Breast epithelium (tissue), 3 donors: ENCODE data around the gene ARHGAP18.

ENCODE experiments used
- POLR2A ChIP-seq: fragments of 450-650 bp; IDR thresholded peaks from one replicate; pipeline ENCODE4 v1.6.1; 2016; ENCODE audit warnings: antibody characterized with exemption, mild to moderate bottlenecking, moderate library complexity
- TF ChIP-seq, protein P1 (sequence below), 3 donors: fragments of 450-650 bp; IDR thresholded peaks; one replicate each; pipeline ENCODE4 v1.5.1; 2016 to 2017; ENCODE audit warnings: antibody characterized with exemption in 3 of 3, mild to moderate bottlenecking in 3 of 3, moderate library complexity in 3 of 3

- TF ChIP-seq POLR2A: no peak
- TF ChIP-seq, protein P1, sequence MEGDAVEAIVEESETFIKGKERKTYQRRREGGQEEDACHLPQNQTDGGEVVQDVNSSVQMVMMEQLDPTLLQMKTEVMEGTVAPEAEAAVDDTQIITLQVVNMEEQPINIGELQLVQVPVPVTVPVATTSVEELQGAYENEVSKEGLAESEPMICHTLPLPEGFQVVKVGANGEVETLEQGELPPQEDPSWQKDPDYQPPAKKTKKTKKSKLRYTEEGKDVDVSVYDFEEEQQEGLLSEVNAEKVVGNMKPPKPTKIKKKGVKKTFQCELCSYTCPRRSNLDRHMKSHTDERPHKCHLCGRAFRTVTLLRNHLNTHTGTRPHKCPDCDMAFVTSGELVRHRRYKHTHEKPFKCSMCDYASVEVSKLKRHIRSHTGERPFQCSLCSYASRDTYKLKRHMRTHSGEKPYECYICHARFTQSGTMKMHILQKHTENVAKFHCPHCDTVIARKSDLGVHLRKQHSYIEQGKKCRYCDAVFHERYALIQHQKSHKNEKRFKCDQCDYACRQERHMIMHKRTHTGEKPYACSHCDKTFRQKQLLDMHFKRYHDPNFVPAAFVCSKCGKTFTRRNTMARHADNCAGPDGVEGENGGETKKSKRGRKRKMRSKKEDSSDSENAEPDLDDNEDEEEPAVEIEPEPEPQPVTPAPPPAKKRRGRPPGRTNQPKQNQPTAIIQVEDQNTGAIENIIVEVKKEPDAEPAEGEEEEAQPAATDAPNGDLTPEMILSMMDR (IDR thresholded peaks at IDR 0.05): no peak
Measured at GRCh38 chr6:129648819-129649491, 61.0 kb downstream of the ARHGAP18 start.
